Spleen (tissue), 7 donors: ENCODE results near the gene FOXO6.

Source experiments
- CTCF ChIP-seq, 11 experiments: fragments of 200-600 bp in 7 of 11; fragments of 450-650 bp in 4 of 11; sonication (generic) in 4 of 11; IDR thresholded peaks in 8 of 11; conservative IDR thresholded peaks in 3 of 11; 1 replicate in 7 of 11; 2 replicates in 4 of 11; pipeline versions ENCODE4 v1.4.0 to v1.8.0; 2016 to 2021; ENCODE audit warnings: antibody characterized with exemption in 11 of 11, inconsistent platforms in 4 of 11, mild to moderate bottlenecking in 1 of 11
- POLR2AphosphoS5 ChIP-seq, 3 donors: sonication (generic); formaldehyde crosslinking; IDR thresholded peaks; one replicate each; pipeline ENCODE4 v1.5.1; 2017; ENCODE audit warnings: antibody characterized with exemption in 3 of 3
- donor health status: DM: no; HTN: no; CAD: no; lungs with moderate emphysema.
- donor health status: DM: no; HTN: no; CAD: no.
- donor health status: DM: no; HTN: no; CAD: no.

- TF ChIP-seq CTCF (IDR thresholded peaks at IDR 0.05 in 8 of 11, conservative IDR thresholded peaks at IDR 0.05 in 3 of 11) (no peak), POLR2AphosphoS5 (IDR thresholded peaks at IDR 0.05) (no peak)
Measured at GRCh38 chr1:41328001-41328615, 33.1 kb upstream of the FOXO6 start.
